Measurements from ENCODE around the gene GFRA1. TPM values are rescaled to one million over a fixed set of nuclear protein-coding genes. Genes with fewer than 3 reads are reported as not detected.

GFRA1 gene
- total RNA-seq, 1 experiment from 2014 or later: 0.30 TPM

DNA sequence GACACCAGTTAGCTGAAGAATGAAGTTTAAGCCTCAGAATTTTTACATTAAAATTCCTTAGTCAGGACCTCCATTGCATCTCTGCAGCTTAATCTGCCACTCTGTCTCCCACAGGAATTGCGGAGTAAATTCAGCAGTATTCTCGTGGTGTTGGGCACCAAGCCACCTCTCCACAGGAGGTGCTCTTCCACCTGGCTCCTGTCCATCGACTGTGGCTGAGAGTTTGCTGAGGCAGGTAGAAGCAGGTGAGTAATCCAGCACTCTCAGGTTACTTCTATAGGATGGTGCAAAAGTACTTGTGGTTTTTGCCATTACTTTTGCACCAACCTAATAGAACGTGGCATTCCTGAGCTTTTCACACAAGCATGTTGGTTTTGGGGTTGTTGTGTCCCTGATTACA is 134.1 kb downstream of the GFRA1 start:
- Histone ChIP-seq H3K36me3 (ENCODE audit: control insufficient read depth in 1 of 2, insufficient read depth in 2 of 2, low read length in 2 of 2) (no peaks in the 10 kb centered on the region), H3K9me2 (ENCODE audit: insufficient read depth) (no peaks in the 10 kb centered on the region), H3K4me2 (ENCODE audit: low read length) (no peak overlapping the region), H3K4me1 (ENCODE audit: control insufficient read depth in 1 of 2, insufficient read depth in 2 of 2, low read length in 2 of 2) (no peaks in the 10 kb centered on the region), H4K20me1 (ENCODE audit: insufficient read depth) (no peaks in the 10 kb centered on the region), H3K9ac (ENCODE audit: low read length) (no peak overlapping the region), H2AFZ (ENCODE audit: low read depth, low read length, poor library complexity, severe bottlenecking) (no peak overlapping the region), H3K4me3 (replicated peaks in 1 of 2; ENCODE audit: low read depth in 1 of 2, low read length in 2 of 2) (no peak overlapping the region), H3K9me3 (ENCODE audit: control insufficient read depth in 1 of 2, insufficient read depth in 1 of 2, low read depth in 1 of 2, low read length in 2 of 2) (no peaks in the 10 kb centered on the region), H3K27me3 (ENCODE audit: insufficient read depth, low read length) (peaks cover 66% of the 10 kb centered on the region), H3K79me2 (ENCODE audit: insufficient read depth, low read length) (no peaks in the 10 kb centered on the region), H3K27ac (ENCODE audit: low read depth, low read length) (no peak overlapping the region)
- RAD21 ChIA-PET (ENCODE audit: low non-redundant PET in 1 of 2, low total read pairs in 2 of 2, uncharacterized antibody in 2 of 2, unreplicated experiment in 2 of 2): no interaction called here
- ATAC-seq (no peak), DNase-seq (ENCODE audit: low read depth, low spot score) (no peak)
- CTCF ChIA-PET: no interaction called here
- BruUV-seq (replicated peaks): no TSS peak
- intact Hi-C loops (cut with micrococcal nuclease): no loop called here
- POLR2A ChIA-PET: no interaction called here
- TF ChIP-seq EGR1 (IDR thresholded peaks at IDR 0.05; ENCODE audit: low read depth) (no peak), ZNF274 (IDR thresholded peaks at IDR 0.05; ENCODE audit: low read depth, low read length) (no peak), TCF7L2 (IDR thresholded peaks at IDR 0.05; ENCODE audit: borderline replicate concordance, extremely low read depth, insufficient read depth, insufficient read length) (no peak), ZFX (IDR thresholded peaks at IDR 0.05) (no peak), POLR2A (IDR thresholded peaks at IDR 0.05; ENCODE audit: borderline replicate concordance, extremely low read depth, insufficient read depth, insufficient read length) (no peak), SRF (IDR thresholded peaks at IDR 0.05; ENCODE audit: low read depth) (no peak), YY1 (IDR thresholded peaks at IDR 0.05; ENCODE audit: extremely low read depth, insufficient replicate concordance, low read depth, low read length) (no peak)
- TF ChIP-seq, protein P1, sequence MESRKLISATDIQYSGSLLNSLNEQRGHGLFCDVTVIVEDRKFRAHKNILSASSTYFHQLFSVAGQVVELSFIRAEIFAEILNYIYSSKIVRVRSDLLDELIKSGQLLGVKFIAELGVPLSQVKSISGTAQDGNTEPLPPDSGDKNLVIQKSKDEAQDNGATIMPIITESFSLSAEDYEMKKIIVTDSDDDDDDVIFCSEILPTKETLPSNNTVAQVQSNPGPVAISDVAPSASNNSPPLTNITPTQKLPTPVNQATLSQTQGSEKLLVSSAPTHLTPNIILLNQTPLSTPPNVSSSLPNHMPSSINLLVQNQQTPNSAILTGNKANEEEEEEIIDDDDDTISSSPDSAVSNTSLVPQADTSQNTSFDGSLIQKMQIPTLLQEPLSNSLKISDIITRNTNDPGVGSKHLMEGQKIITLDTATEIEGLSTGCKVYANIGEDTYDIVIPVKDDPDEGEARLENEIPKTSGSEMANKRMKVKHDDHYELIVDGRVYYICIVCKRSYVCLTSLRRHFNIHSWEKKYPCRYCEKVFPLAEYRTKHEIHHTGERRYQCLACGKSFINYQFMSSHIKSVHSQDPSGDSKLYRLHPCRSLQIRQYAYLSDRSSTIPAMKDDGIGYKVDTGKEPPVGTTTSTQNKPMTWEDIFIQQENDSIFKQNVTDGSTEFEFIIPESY (IDR thresholded peaks at IDR 0.05; ENCODE audit: extremely low read depth, insufficient replicate concordance, low read length): no peak
- TF ChIP-seq, protein P2, sequence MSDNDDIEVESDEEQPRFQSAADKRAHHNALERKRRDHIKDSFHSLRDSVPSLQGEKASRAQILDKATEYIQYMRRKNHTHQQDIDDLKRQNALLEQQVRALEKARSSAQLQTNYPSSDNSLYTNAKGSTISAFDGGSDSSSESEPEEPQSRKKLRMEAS (IDR thresholded peaks at IDR 0.05): no peak
